Ishikawa (cell line): ENCODE measurements around the gene TNP2.

Experiments
- CEBPB ChIP-seq: IDR thresholded peaks from 2 replicates; pipeline ENCODE4 v1.6.1; 2012
- CREB1 ChIP-seq: IDR thresholded peaks from 2 replicates; pipeline ENCODE4 v1.6.1; 2012; ENCODE audit warnings: low read depth
- EGR1 ChIP-seq: IDR thresholded peaks from 2 replicates; pipeline ENCODE4 v1.6.1; 2012
- EP300 ChIP-seq: IDR thresholded peaks from 2 replicates; pipeline ENCODE4 v1.6.1; 2012; ENCODE audit warnings: borderline replicate concordance
- FOXM1 ChIP-seq: IDR thresholded peaks from 2 replicates; pipeline ENCODE4 v1.6.1; 2012; ENCODE audit warnings: low read depth, borderline replicate concordance
- MAX ChIP-seq: IDR thresholded peaks from 2 replicates; pipeline ENCODE4 v1.6.1; 2012
- NFIC ChIP-seq: IDR thresholded peaks from 2 replicates; pipeline ENCODE4 v1.6.1; 2012
- RAD21 ChIP-seq: IDR thresholded peaks from 2 replicates; pipeline ENCODE4 v1.6.1; 2012; ENCODE audit warnings: low read depth
- REST ChIP-seq: IDR thresholded peaks from 2 replicates; pipeline ENCODE4 v1.6.1; 2012; ENCODE audit warnings: low read depth, mild to moderate bottlenecking
- TAF1 ChIP-seq: IDR thresholded peaks from 2 replicates; pipeline ENCODE4 v1.6.1; 2012; ENCODE audit warnings: low read depth, mild to moderate bottlenecking
- TCF12 ChIP-seq: IDR thresholded peaks from 2 replicates; pipeline ENCODE4 v1.6.1; 2012; ENCODE audit warnings: low read depth
- TEAD4 ChIP-seq: IDR thresholded peaks from 2 replicates; pipeline ENCODE4 v1.6.1; 2012
- USF1 ChIP-seq: IDR thresholded peaks from 2 replicates; pipeline ENCODE4 v1.6.1; 2012
- YY1 ChIP-seq: IDR thresholded peaks from 2 replicates; pipeline ENCODE4 v1.6.1; 2012; ENCODE audit warnings: low read depth
- ZBTB7A ChIP-seq: IDR thresholded peaks from 2 replicates; pipeline ENCODE4 v1.6.1; 2012; ENCODE audit warnings: low read depth

TNP2 gene

GRCh38 chr16:11268921-11269375, at the start of gene TNP2:
Gene TNP2, minus strand, starts transcription at chr16:11269325. Its CDS starts 63 bp downstream, at chr16:11269262.
- TF ChIP-seq CREB1 (no peak), USF1 (no peak), CEBPB (no peak)

- TF ChIP-seq MAX (no peak), TCF12 (no peak), RAD21 (no peak), TAF1 (no peak), CREB1 (no peak)
Measured at GRCh38 chr16:11318817-11319216, 49.7 kb upstream of the TNP2 start.

- TF ChIP-seq EP300: peak; percentile 43; the same call in 1 of the 2 replicates
- TF ChIP-seq TCF12: peak; percentile 38; the same call in 1 of the 2 replicates
- no peak for TF ChIP-seq RAD21
- TF ChIP-seq ZBTB7A: no peak
Measured at GRCh38 chr16:11316331-11317015, 47.3 kb upstream of the TNP2 start.

- TF ChIP-seq NFIC (peak; percentile 87), RAD21 (peak; percentile 22; the same call in 1 of the 2 replicates), TEAD4 (peak; percentile 96), YY1 (peak; percentile 59), USF1 (no peak), EP300 (peak; percentile 94), CEBPB (no peak), EGR1 (peak; percentile 19; the same call in 1 of the 2 replicates), ZBTB7A (no peak), REST (no peak), FOXM1 (peak; percentile 85), TAF1 (no peak), TCF12 (peak; percentile 98), MAX (peak; percentile 67; the same call in 1 of the 2 replicates), CREB1 (no peak)
Measured at GRCh38 chr16:11315510-11315909, 46.4 kb upstream of the TNP2 start.

- TF ChIP-seq TEAD4 (no peak), ZBTB7A (no peak), NFIC (no peak)
Measured at GRCh38 chr16:11314309-11314894, 45.3 kb upstream of the TNP2 start.

GRCh38 chr16:11313493-11314308, 44.6 kb upstream of the TNP2 start:
- TF ChIP-seq ZBTB7A (no peak), YY1 (no peak), CREB1 (no peak), TCF12 (no peak), EGR1 (no peak)

GRCh38 chr16:11312718-11313492, 43.8 kb upstream of the TNP2 start:
- TF ChIP-seq TCF12 (peak; percentile 41; the same call in 1 of the 2 replicates), RAD21 (no peak), REST (no peak), EP300 (peak; percentile 69; the same call in 1 of the 2 replicates), TAF1 (no peak), ZBTB7A (peak; percentile 54; the same call in 1 of the 2 replicates), EGR1 (no peak), TEAD4 (peak; percentile 87), CREB1 (no peak), CEBPB (no peak), MAX (peak; percentile 97), USF1 (peak; percentile 91), YY1 (0 out of 2 replicates have a peak, but pooled peaks have one; percentile 24), NFIC (no peak), FOXM1 (no peak)
